HepG2 (cell line): ENCODE data around the gene C1orf74. TPM values are rescaled to one million over a fixed set of nuclear protein-coding genes. Genes with fewer than 3 reads are reported as not detected.
A peak's percentile ranks its signal among the peaks of the same experiment; 100 is the strongest.

Experiments
- BCL6 ChIP-seq: IDR thresholded peaks from 2 replicates; pipeline ENCODE4 v1.6.1; 2016; ENCODE audit warnings: missing genetic modification reagents, missing compliant biosample characterization
- CC2D1A ChIP-seq: sonication (generic); formaldehyde crosslinking; IDR thresholded peaks from 2 replicates; pipeline ENCODE4 v1.8.1; 2023; ENCODE audit warnings: mild to moderate bottlenecking, missing genetic modification reagents
- DDIT3 ChIP-seq: sonication (generic); formaldehyde crosslinking; IDR thresholded peaks from 2 replicates; pipeline ENCODE4 v1.4.0; 2020; ENCODE audit warnings: mild to moderate bottlenecking, missing genetic modification reagents
- EP300 ChIP-seq, 3 experiments: sonication (generic) in 1 of 3; formaldehyde crosslinking in 1 of 3; IDR thresholded peaks; 2 replicates each; pipeline versions ENCODE4 v1.5.1 to v1.6.1; 2011 to 2020; ENCODE audit warnings: low read depth in 2 of 3, low read length in 2 of 3, borderline replicate concordance in 1 of 3, improper control_type of control experiment in 1 of 3, mild to moderate bottlenecking in 1 of 3, missing genetic modification reagents in 1 of 3, moderate library complexity in 1 of 3
- GATAD1 ChIP-seq: IDR thresholded peaks from 2 replicates; pipeline ENCODE4 v1.6.1; 2016; ENCODE audit warnings: missing genetic modification reagents, missing compliant biosample characterization
- MLX ChIP-seq: IDR thresholded peaks from 2 replicates; pipeline ENCODE4 v1.6.1; 2016
- NBN ChIP-seq: fragments of 450-650 bp; conservative IDR thresholded peaks from 2 replicates; pipeline ENCODE4 v1.6.1; 2017
- TBP ChIP-seq: sonication (generic); formaldehyde crosslinking; IDR thresholded peaks from 2 replicates; pipeline ENCODE4 v1.5.0; 2020; ENCODE audit warnings: missing genetic modification reagents
- UBTF ChIP-seq: sonication (generic); formaldehyde crosslinking; IDR thresholded peaks from 2 replicates; pipeline ENCODE4 v1.4.0; 2020; ENCODE audit warnings: mild to moderate bottlenecking, missing genetic modification reagents
- ZFAT ChIP-seq: sonication (generic); formaldehyde crosslinking; conservative IDR thresholded peaks from 2 replicates; pipeline ENCODE4 v1.8.1; 2023; ENCODE audit warnings: missing genetic modification reagents, inconsistent platforms
- ZHX1 ChIP-seq: sonication (generic); formaldehyde crosslinking; IDR thresholded peaks from 2 replicates; pipeline ENCODE4 v1.8.1; 2022; ENCODE audit warnings: low read depth, mild to moderate bottlenecking, missing genetic modification reagents
- ZNF562 ChIP-seq: sonication (generic); formaldehyde crosslinking; IDR thresholded peaks from 2 replicates; pipeline ENCODE4 v1.8.0; 2022; ENCODE audit warnings: missing genetic modification reagents, borderline replicate concordance
- ZNF563 ChIP-seq: sonication (generic); formaldehyde crosslinking; IDR thresholded peaks from 2 replicates; pipeline ENCODE4 v1.8.0; 2022; ENCODE audit warnings: mild to moderate bottlenecking, moderate library complexity, missing genetic modification reagents
- polyA plus RNA-seq, 8 experiments: library from polyadenylated mRNA; depleted of rRNA in 3 of 8; stranded (reverse) in 7 of 8; unstranded in 1 of 8; fragments of >200 nt; fragmentation: Illumina TruSeq in 4 of 8; extraction: Trizol in 4 of 8; gene quantifications; 2 replicates each; pipeline versions ENCODE4 v1.2.1 to v1.2.3, GENCODE V29; 2011 to 2016; ENCODE audit warnings: low read depth in 4 of 8, missing spikeins in 1 of 8, mixed read lengths in 1 of 8; ENCODE audit not compliant: insufficient read depth in 1 of 8
- total RNA-seq, 5 experiments: library from RNA; depleted of rRNA; stranded (reverse); fragments of >200 nt; fragmentation: Illumina TruSeq; extraction: Trizol; gene quantifications; 2 replicates each; pipeline ENCODE4 v1.2.3, GENCODE V29; 2016; ENCODE audit warnings: low read depth in 1 of 5
- TF ChIP-seq, protein P1 (sequence below): sonication (generic); formaldehyde crosslinking; IDR thresholded peaks from 2 replicates; pipeline ENCODE4 v1.4.0; 2020; ENCODE audit warnings: missing genetic modification reagents
- TF ChIP-seq, protein P2 (sequence below): sonication (generic); formaldehyde crosslinking; IDR thresholded peaks from 2 replicates; pipeline ENCODE4 v1.4.0; 2020; ENCODE audit warnings: missing genetic modification reagents
- TF ChIP-seq, protein P3 (sequence below): IDR thresholded peaks from 2 replicates; pipeline ENCODE4 v1.6.1; 2016; ENCODE audit warnings: missing biosample characterization, missing genetic modification reagents, low read depth

The C1orf74 gene
- total and polyA plus RNA-seq, 2 of the 13 experiments (the other 11 are each of a cell fraction or from before 2014, with no cell fraction given): 0.33 to 0.71 TPM

DNA sequence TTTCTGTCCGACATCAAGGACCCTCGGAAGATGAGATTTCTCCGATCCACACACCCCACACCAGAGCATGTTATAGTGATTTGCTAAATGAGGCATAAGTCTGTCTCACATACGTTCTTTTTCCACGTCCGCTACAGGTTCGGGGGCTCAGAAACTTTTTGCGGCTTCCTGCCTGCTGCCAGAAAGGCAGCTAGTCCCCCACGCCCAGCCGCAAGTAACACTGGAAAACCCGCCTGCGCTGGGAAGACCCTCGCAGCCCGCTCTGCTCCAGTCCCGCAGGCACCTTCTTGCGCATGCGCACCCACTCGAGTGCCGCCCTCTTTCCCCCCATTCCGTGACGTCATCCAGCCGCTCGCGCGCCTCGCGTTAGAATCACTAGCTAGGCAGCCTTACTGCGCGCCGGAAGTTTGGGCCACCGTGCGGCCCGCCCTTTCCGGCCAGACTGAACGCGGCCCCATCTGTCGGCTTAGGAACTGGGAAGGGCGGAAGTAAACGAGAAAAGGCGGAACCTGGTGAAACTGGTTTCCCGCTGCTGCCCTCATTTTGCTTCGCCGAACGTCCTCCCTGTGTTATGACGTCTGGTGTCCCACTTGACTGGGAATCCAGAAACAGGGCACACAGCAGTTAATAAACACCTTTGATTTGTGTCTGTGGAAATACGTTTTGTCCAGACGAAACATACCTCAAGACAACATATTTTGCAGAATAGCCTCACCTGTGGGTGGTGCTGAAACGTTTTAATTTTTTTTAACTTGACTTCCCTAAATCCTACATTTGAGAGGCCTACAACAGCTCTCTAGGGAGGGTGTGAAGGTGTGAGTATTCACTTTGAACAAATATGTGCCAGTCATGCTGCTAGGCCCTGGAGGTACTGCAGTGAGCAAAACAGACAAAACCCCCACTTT, at the start of gene C1orf74 (continued):
- TF ChIP-seq UBTF (CRISPR knock-in tag): 0 out of 2 replicates have a peak, but pooled peaks have one; percentile 36
- TF ChIP-seq DDIT3 (CRISPR knock-in tag): no peak
- TF ChIP-seq, protein P1, sequence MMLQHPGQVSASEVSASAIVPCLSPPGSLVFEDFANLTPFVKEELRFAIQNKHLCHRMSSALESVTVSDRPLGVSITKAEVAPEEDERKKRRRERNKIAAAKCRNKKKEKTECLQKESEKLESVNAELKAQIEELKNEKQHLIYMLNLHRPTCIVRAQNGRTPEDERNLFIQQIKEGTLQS (CRISPR knock-in tag): no peak
- TF ChIP-seq, protein P2, sequence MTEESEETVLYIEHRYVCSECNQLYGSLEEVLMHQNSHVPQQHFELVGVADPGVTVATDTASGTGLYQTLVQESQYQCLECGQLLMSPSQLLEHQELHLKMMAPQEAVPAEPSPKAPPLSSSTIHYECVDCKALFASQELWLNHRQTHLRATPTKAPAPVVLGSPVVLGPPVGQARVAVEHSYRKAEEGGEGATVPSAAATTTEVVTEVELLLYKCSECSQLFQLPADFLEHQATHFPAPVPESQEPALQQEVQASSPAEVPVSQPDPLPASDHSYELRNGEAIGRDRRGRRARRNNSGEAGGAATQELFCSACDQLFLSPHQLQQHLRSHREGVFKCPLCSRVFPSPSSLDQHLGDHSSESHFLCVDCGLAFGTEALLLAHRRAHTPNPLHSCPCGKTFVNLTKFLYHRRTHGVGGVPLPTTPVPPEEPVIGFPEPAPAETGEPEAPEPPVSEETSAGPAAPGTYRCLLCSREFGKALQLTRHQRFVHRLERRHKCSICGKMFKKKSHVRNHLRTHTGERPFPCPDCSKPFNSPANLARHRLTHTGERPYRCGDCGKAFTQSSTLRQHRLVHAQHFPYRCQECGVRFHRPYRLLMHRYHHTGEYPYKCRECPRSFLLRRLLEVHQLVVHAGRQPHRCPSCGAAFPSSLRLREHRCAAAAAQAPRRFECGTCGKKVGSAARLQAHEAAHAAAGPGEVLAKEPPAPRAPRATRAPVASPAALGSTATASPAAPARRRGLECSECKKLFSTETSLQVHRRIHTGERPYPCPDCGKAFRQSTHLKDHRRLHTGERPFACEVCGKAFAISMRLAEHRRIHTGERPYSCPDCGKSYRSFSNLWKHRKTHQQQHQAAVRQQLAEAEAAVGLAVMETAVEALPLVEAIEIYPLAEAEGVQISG (CRISPR knock-in tag): peak; percentile 81
- TF ChIP-seq BCL6 (CRISPR knock-in tag): no peak
- TF ChIP-seq ZHX1: no peak
- TF ChIP-seq EP300 (IDR thresholded peaks at IDR 0.05; ENCODE audit: low read depth in 2 of 2, low read length in 2 of 2): no peak
- no peak for TF ChIP-seq EP300 (CRISPR knock-in tag; IDR thresholded peaks at IDR 0.05; ENCODE audit: borderline replicate concordance)
- peak; percentile 80 for TF ChIP-seq GATAD1 (CRISPR knock-in tag)
- TF ChIP-seq MLX (CRISPR knock-in tag): no peak
- TF ChIP-seq, protein P3, sequence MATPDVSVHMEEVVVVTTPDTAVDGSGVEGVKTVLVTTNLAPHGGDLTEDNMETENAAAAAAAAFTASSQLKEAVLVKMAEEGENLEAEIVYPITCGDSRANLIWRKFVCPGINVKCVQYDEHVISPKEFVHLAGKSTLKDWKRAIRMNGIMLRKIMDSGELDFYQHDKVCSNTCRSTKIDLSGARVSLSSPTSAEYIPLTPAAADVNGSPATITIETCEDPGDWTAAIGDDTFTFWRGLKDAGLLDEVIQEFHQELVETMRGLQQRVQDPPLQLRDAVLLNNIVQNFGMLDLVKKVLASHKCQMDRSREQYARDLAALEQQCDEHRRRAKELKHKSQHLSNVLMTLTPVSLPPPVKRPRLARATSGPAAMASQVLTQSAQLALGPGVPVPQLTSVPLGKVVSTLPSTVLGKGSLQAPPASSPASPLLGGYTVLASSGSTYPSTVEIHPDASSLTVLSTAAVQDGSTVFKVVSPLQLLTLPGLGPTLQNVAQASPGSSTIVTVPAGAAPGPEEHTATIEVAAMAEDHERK: no peak
- peak; percentile 34; the same call in 1 of the 2 replicates for TF ChIP-seq ZNF563 (CRISPR knock-in tag)
- no peak for TF ChIP-seq ZFAT (CRISPR knock-in tag)
- TF ChIP-seq NBN: no peak
- TF ChIP-seq CC2D1A (CRISPR knock-in tag): no peak
- TF ChIP-seq TBP (CRISPR knock-in tag): no peak
- TF ChIP-seq ZNF562 (CRISPR knock-in tag): no peak
